T-helper 17 cell (primary cell): ENCODE data around the gene TUBGCP3. TPM values are rescaled to one million over a fixed set of nuclear protein-coding genes. Genes with fewer than 3 reads are reported as not detected.

Experiments used
- ATAC-seq: fragments of 150-1000 bp; cut with Tn5 transposase; 2 replicates; pipeline ENCODE4 v1.10.0; 2021; ENCODE audit warnings: mild to moderate bottlenecking, moderate library complexity
- DNase-seq, 3 donors: peaks; one replicate each; pipeline versions ENCODE4 v3.0.0 to v3.0.0-alpha.2; 2020 to 2021
- H3K9me3 ChIP-seq: one replicate; pipeline ENCODE4 v1.7.0; 2013; ENCODE audit warnings: low read length, mild to moderate bottlenecking; ENCODE audit not compliant: control insufficient read depth, poor library complexity, severe bottlenecking
- H3K27ac Mint-ChIP-seq: one replicate; pipeline ENCODE4 v1.8.0; 2022; ENCODE audit warnings: mild to moderate bottlenecking, moderate library complexity, mixed read lengths
- H3K27me3 Mint-ChIP-seq: one replicate; pipeline ENCODE4 v1.8.0; 2022; ENCODE audit warnings: mixed read lengths
- H3K36me3 Mint-ChIP-seq: one replicate; pipeline ENCODE4 v1.8.0; 2022; ENCODE audit warnings: low read depth, mixed read lengths
- H3K4me1 Mint-ChIP-seq: one replicate; pipeline ENCODE4 v1.8.0; 2022; ENCODE audit warnings: mild to moderate bottlenecking, mixed read lengths
- H3K4me3 Mint-ChIP-seq: one replicate; pipeline ENCODE4 v1.8.0; 2022; ENCODE audit warnings: mild to moderate bottlenecking, moderate library complexity, mixed read lengths
- total RNA-seq, 4 donors: library from RNA in 2 of 4; stranded (reverse) in 2 of 4; gene quantifications; one replicate each; pipeline ENCODE4 v1.2.3 and lab custom pipeline; 2022 to 2026

Gene TUBGCP3
- total RNA-seq, 2 donors from 2014 or later = 34.5 to 35.3 TPM

GRCh38 chr13:112526146-112526853, 61.7 kb downstream of the TUBGCP3 start:
- no peaks in the 10 kb centered on the region for H3K9me3 ChIP-seq
- Mint-ChIP-seq H3K36me3 (no peaks in the 10 kb centered on the region), H3K27me3 (no peaks in the 10 kb centered on the region), H3K4me1 (no peaks in the 10 kb centered on the region), H3K4me3 (no peak overlapping the region), H3K27ac (no peak overlapping the region)
- no peak for ATAC-seq
- DNase-seq = no peak

GRCh38 chr13:112525356-112525945, 62.5 kb downstream of the TUBGCP3 start:
- no peaks in the 10 kb centered on the region for H3K36me3 Mint-ChIP-seq
- H3K4me1 Mint-ChIP-seq = no peaks in the 10 kb centered on the region
- no peak overlapping the region for H3K27ac Mint-ChIP-seq
- no peak for ATAC-seq
- H3K9me3 ChIP-seq = no peaks in the 10 kb centered on the region
- no peak overlapping the region for H3K4me3 Mint-ChIP-seq
- H3K27me3 Mint-ChIP-seq = no peaks in the 10 kb centered on the region
- DNase-seq = no peak

DNA sequence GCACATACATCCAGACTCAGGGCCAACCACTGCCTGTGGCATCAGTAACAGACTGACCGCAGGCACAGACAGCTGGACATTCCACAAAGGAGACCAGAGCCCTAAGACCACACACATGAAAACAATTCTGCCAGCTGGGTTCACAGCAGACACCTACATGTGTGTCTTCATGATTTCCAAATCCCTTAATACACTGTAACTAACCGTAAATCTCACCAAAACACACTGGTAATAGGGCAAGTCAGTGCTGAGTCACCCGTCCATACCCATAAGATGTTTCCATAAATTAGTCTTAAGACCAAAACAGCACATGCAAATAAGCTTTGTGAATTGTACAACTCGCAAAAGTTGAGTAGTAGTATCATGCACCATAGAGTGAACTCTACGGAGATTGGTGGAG, 65.4 kb downstream of the TUBGCP3 start:
- no peak overlapping the region for H3K4me3 Mint-ChIP-seq
- H3K4me1 Mint-ChIP-seq = no peaks in the 10 kb centered on the region
- no peaks in the 10 kb centered on the region for H3K27me3 Mint-ChIP-seq
- DNase-seq = no peak
- no peaks in the 10 kb centered on the region for H3K36me3 Mint-ChIP-seq
- no peaks in the 10 kb centered on the region for H3K9me3 ChIP-seq
- no peak overlapping the region for H3K27ac Mint-ChIP-seq
- no peak for ATAC-seq

DNA sequence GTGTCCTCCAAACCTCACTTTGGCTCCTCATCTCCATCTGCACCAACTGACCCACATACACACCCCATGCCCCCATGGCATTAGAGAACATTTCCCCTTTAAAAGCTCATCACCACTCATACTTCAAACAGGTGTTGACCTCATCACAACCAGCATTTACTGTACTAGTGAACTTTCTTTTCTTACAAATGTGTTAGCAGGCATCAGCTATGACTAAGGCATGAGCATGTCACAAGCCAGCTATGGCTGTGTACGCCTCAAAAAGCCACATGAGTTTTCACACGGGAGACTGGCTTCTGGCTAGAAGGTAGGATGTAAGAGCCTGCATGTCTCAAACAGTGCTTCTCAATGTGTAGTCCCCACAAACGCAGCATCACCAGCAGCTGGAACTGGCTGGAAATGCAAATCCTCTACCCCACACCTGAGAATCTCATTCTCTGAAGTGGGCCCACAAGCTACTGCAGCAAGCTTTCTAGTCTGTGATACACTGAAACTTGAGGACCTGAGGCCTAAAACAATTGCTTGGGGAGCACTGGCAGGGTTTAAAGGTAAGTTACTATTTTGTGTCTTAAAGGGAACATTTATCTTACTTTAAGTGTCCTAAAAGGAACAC, 66.8 kb downstream of the TUBGCP3 start:
- DNase-seq (no peak), ATAC-seq (no peak)
- no peaks in the 10 kb centered on the region for H3K36me3 Mint-ChIP-seq
- H3K4me1 Mint-ChIP-seq = no peaks in the 10 kb centered on the region
- H3K27ac Mint-ChIP-seq = no peak overlapping the region
- no peaks in the 10 kb centered on the region for H3K27me3 Mint-ChIP-seq
- H3K9me3 ChIP-seq = no peaks in the 10 kb centered on the region
- no peak overlapping the region for H3K4me3 Mint-ChIP-seq

- H3K9me3 ChIP-seq = no peaks in the 10 kb centered on the region
- ATAC-seq (no peak), DNase-seq (no peak)
- H3K27ac Mint-ChIP-seq = no peak overlapping the region
- H3K4me3 Mint-ChIP-seq = no peak overlapping the region
- H3K36me3 Mint-ChIP-seq = peaks cover 3% of the 10 kb centered on the region
- no peaks in the 10 kb centered on the region for H3K4me1 Mint-ChIP-seq
- no peaks in the 10 kb centered on the region for H3K27me3 Mint-ChIP-seq
These were observed 68.4 kb downstream of the TUBGCP3 start for GRCh38 chr13:112519517-112520060.

GRCh38 chr13:112516218-112516617, 71.7 kb downstream of the TUBGCP3 start:
- H3K27me3 Mint-ChIP-seq = no peaks in the 10 kb centered on the region
- H3K9me3 ChIP-seq = no peaks in the 10 kb centered on the region
- no peak overlapping the region for H3K27ac Mint-ChIP-seq
- H3K4me3 Mint-ChIP-seq = no peak overlapping the region
- ATAC-seq (no peak), DNase-seq (no peak)
- H3K4me1 Mint-ChIP-seq = no peaks in the 10 kb centered on the region
- peaks cover 3% of the 10 kb centered on the region for H3K36me3 Mint-ChIP-seq

DNA sequence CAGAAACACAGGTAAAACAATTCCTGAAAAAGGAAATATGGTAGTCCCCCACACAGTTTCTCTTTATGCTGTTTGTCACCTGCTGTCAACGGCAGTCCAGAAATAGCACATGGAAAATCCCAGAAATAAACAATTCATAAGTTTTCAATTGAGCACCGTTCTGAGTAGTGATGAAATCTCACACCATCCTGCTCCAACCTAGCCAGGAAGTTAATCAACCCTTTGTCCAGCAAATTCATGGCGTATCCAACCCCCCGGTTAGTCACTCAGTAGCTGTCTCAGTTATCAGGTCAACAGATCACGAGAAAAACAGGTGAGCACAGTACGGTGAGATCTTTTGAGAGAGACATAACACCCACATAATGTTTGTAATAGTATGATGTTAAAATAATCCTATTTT, 74.2 kb downstream of the TUBGCP3 start:
- ATAC-seq = no peak

GRCh38 chr13:112510987-112511685, 76.8 kb downstream of the TUBGCP3 start:
- H3K9me3 ChIP-seq = no peaks in the 10 kb centered on the region
- ATAC-seq (no peak), DNase-seq (no peak)
- H3K4me3 Mint-ChIP-seq = no peak overlapping the region
- no peaks in the 10 kb centered on the region for H3K27me3 Mint-ChIP-seq
- H3K27ac Mint-ChIP-seq = peak overlapping the region; percentile 39
- H3K36me3 Mint-ChIP-seq = peaks cover 8% of the 10 kb centered on the region
- peaks cover 9% of the 10 kb centered on the region for H3K4me1 Mint-ChIP-seq

More for the DNA sequence above, 74.2 kb downstream of the TUBGCP3 start:
- DNase-seq = no peak
- H3K9me3 ChIP-seq = no peaks in the 10 kb centered on the region
- Mint-ChIP-seq H3K27me3 (no peaks in the 10 kb centered on the region), H3K27ac (no peak overlapping the region), H3K36me3 (peaks cover 4% of the 10 kb centered on the region), H3K4me1 (peaks cover 5% of the 10 kb centered on the region), H3K4me3 (no peak overlapping the region)

- H3K9me3 ChIP-seq = no peaks in the 10 kb centered on the region
- peaks cover 9% of the 10 kb centered on the region for H3K4me1 Mint-ChIP-seq
- H3K27me3 Mint-ChIP-seq = no peaks in the 10 kb centered on the region
- peak overlapping the region; percentile 39 for H3K27ac Mint-ChIP-seq
- H3K4me3 Mint-ChIP-seq = no peak overlapping the region
- peaks cover 5% of the 10 kb centered on the region for H3K36me3 Mint-ChIP-seq
- DNase-seq (no peak), ATAC-seq (no peak)
These were observed 77.8 kb downstream of the TUBGCP3 start for GRCh38 chr13:112510002-112510780.

- ATAC-seq (no peak), DNase-seq (no peak)
- Mint-ChIP-seq H3K4me1 (peaks cover 9% of the 10 kb centered on the region), H3K4me3 (no peak overlapping the region), H3K27ac (no peak overlapping the region), H3K27me3 (no peaks in the 10 kb centered on the region), H3K36me3 (peaks cover 5% of the 10 kb centered on the region)
- H3K9me3 ChIP-seq = no peaks in the 10 kb centered on the region
These were observed 78.8 kb downstream of the TUBGCP3 start for GRCh38 chr13:112509190-112509589.

GRCh38 chr13:112506046-112506445, 81.9 kb downstream of the TUBGCP3 start:
- Mint-ChIP-seq H3K36me3 (peaks cover 5% of the 10 kb centered on the region), H3K4me3 (no peak overlapping the region), H3K4me1 (peaks cover 9% of the 10 kb centered on the region), H3K27me3 (no peaks in the 10 kb centered on the region), H3K27ac (peak overlapping the region; percentile 24)
- H3K9me3 ChIP-seq = no peaks in the 10 kb centered on the region
- no peak for ATAC-seq
- DNase-seq = no peak

- ATAC-seq = no peak
- no peak overlapping the region for H3K27ac Mint-ChIP-seq
- DNase-seq = no peak
- no peaks in the 10 kb centered on the region for H3K9me3 ChIP-seq
- H3K4me1 Mint-ChIP-seq = peaks cover 16% of the 10 kb centered on the region
- peaks cover 8% of the 10 kb centered on the region for H3K36me3 Mint-ChIP-seq
- no peaks in the 10 kb centered on the region for H3K27me3 Mint-ChIP-seq
- H3K4me3 Mint-ChIP-seq = no peak overlapping the region
These were observed 91.8 kb downstream of the TUBGCP3 start for GRCh38 chr13:112496166-112496565.
